Hematopoietic multipotent progenitor cell (in vitro differentiated cells): ENCODE measurements around the gene CASQ1. TPM values are rescaled to one million over a fixed set of nuclear protein-coding genes. Genes with fewer than 3 reads are reported as not detected.

Source experiments
- DNase-seq, 3 donors: peaks; one replicate each; pipeline ENCODE4 v3.0.0-alpha.2; 2011 to 2015; ENCODE audit warnings: low read depth in 2 of 3, low spot score in 2 of 3
- total RNA-seq: library from RNA; depleted of rRNA; stranded (reverse); fragments of >200 nt; gene quantifications from one replicate; pipeline ENCODE4 v1.2.3, GENCODE V29; 2012

Gene CASQ1
- total RNA-seq, 1 donor = not detected

- no peak for DNase-seq
These were observed 22.4 kb upstream of the CASQ1 start for GRCh38 chr1:160168016-160168415.

- no peak for DNase-seq
These were observed 21.6 kb upstream of the CASQ1 start for GRCh38 chr1:160168609-160169369.

DNA sequence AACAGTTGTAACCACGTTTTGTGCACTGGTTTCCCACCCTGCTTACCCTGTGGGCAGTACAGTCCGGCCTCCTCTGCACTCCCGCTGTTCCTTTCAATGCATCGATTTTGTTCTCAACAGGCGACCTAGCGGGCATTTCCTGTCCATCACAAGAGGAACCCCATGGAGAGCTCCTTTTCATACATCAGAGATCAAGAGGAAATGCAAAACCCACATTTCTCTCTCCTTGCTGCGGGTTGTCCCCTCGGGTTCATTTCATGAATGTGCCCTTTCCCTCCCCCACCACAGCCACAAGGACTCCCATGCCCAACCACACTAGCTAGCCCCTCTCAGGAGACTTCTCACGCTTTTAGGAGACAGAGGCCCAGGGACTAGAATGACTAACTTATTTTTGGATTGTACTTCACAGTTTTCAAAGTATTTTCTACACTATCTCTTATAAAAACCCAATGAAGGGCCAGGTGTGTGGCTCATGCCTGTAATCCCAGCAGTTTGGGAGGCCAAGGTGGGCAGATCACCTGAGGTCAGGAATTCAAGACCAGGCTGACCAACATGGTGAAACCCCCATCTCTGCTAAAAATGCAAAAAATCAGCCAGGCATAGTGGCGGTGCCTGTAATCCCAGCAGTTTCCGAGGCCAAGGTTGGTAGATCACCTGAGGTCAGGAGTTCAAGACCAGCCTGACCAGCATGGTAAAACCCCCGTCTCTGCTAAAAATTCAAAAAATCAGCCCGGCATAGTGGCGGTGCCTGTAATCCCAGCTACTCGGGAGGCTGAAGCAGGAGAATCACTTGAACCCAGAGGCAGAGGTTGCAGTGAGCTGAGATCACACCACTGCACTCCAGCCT, 20.6 kb upstream of the CASQ1 start:
- peak in 1 of 3 donors; percentile 66 for DNase-seq

DNA sequence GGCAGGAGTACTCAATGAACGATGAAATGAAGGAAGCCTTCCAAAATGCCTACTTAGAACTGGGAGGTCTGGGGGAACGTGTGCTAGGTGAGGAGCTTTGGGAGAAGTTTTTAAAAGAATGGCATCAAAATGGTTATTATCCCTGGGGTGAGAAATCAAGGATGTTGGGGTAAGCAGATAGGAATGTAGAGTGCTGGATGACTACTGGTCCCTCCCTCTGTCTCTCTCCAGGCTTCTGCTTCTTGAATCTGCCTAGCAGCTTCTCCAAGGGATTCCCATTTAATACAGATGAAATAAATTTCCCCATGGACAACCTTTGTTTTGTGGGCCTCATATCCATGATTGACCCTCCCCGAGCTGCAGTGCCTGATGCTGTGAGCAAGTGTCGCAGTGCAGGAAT, 19.0 kb upstream of the CASQ1 start:
- no peak for DNase-seq

GRCh38 chr1:160171980-160172379, 18.4 kb upstream of the CASQ1 start:
- no peak for DNase-seq

DNA sequence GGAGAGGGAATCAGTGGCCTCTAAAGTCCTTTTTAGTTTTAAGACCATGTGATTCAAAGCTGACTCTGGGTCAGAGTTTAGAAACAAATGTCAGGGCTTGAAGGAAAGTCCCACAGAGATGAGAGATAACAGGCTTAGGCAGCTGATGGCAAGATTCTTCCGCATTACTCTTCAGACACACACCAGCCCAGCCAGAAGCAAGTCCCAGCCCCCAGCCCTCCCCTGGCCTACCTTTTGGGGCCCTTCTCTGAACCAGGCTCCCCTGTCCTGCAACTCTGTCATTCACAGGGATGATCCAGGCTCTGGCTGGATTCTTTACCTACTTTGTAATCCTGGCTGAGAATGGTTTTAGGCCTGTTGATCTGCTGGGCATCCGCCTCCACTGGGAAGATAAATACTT, 13.1 kb upstream of the CASQ1 start:
- no peak for DNase-seq

DNA sequence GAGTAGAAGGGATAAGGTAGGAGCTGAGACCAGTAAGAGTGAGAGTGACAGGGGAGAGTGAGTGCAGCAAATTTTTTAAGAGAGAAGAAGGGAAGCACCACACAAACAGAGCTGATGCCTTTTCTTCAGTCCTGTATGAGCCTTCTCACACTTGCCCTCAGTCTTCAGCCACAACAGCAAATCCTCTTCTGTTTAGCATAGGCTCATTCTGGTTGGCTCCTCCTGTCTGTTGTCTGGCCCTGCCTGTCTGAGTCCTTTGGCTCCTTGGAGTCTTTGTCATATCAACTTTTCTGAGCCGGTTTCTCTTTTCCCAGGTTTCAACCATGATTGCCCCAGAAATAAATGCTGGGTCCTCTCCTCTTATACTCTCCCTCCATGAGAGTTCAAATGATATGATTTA, 12.7 kb upstream of the CASQ1 start:
- DNase-seq = no peak

DNA sequence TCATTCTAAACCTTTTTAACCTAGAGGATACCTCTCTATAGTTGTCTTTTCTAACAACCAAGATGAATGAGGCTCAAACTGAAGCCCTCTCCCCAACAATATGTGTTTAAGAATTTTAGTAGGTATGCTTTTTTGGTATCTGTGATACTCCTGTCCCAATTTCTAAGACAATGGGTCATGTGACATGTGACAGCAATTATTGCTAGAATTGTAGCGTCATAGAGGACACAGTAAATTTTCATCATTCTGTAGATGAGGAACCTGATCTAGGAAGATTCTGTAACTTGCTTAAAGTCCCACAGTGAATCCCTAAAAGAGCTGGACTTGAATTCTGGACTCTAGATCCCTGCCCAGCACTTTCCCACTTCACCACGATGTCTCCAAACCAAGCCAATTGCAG, 11.6 kb upstream of the CASQ1 start:
- DNase-seq = no peak

- DNase-seq = no peak
These were observed 11.0 kb upstream of the CASQ1 start for GRCh38 chr1:160179336-160179735.

DNA sequence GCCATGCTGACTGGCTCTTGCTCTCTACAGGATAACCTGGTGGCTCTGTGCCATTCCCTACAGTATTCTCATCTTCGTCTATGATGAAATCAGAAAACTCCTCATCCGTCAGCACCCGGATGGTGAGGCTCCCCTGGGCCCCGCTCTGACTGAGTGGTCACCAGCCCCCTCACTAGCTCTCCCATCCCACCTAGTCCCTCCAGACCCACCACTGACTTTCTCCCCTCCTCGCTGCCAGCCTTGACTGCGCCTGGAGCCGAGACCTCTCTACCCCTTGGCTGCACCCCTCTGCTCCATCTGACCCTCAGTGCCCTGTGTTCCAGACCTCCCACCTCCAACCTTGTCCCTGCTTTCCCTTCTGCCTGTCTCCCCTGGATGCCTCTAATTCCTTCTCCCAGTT, 4.1 kb upstream of the CASQ1 start:
- DNase-seq = no peak

GRCh38 chr1:160186729-160187128, 3.6 kb upstream of the CASQ1 start:
- DNase-seq = no peak

- DNase-seq = no peak
These were observed 3.0 kb upstream of the CASQ1 start for GRCh38 chr1:160187407-160187806.

GRCh38 chr1:160188341-160188740, 2.0 kb upstream of the CASQ1 start:
- no peak for DNase-seq

- no peak for DNase-seq
These were observed 1.4 kb downstream of the CASQ1 start for GRCh38 chr1:160191756-160192155.

DNA sequence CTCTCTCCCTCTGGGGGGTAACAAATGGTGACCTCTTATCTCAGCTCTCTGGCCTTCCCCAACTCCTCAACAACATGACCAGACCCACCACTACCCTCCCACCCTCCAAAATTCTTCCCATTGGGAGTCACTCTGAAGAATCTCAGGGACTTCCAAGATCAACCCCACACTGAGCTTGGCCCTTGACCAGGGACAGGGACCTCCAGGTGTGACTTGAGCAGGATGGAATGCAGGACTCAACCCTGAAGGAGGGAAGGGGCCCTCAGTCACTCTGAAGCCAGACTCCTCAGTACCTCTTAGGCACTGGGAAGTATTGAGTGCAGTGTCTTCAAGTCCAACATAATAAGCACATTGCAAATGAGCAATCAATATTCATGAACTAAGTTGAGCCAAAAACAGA, 1.9 kb downstream of the CASQ1 start:
- DNase-seq = no peak

DNA sequence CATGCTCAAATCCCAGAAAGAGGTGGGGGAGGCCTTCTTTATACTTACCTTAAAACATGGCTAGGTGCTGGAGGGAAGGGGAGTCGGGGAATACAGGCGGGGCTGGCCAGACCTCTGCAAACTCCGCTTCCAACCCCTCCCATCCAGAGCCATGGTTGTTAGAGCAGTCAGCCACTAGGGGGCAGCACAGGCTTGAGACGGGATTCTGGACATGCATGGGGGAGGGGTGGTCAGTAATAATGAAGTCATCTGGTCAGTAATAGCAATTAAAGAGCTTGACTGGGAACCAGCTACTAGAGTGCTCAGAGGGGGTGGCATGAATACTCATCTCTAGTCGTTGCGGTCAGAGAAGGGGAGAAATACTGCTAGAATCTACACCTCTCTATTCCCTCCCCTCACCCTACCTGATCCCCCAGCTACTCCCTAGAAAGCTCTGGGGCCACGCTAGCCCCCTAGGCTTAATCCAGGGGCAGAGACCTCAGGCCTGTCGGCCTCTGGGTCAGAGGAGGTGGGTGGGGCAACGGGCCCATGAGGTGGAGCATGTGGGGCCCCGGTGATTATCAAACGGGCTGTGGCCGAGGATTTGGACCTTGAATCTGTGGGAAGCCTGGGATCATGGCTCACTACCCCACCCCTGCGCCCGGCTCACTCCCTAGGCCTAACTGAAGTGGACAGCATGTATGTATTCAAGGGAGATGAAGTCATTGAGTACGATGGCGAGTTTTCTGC, 2.9 kb downstream of the CASQ1 start:
- peak; percentile 65 to 83 (median 66) for DNase-seq

DNA sequence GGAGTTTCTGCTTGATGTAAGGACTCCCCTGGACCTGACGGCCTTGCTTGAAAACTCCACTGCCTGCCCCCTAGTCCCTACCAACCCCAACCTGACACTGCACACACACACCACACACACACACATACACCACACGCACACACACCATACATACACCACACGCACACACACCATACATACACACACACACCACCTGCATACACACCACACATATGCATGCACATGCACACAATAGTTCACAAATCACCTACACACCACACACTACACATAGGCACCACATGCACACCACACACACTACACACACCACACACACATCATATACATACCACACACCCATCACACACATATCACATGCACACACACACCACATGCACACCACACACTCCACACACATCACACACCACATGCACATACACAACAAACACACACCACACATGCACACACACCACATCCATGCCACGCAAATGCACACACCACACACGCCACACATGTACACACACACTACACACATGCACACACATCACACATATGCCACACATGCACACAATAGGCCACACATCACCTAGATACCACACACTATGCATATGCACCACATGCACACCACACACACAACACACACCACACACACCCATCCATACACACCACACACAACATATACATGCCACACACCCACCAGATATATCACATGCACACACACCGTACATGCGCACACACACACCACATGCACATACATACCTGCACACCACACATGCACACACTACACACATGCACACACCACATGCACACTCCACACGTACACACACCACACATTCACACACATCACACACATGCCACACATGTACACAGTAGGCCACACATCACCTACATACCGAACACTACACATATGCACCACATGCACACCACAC, 3.7 kb downstream of the CASQ1 start:
- DNase-seq = no peak

DNA sequence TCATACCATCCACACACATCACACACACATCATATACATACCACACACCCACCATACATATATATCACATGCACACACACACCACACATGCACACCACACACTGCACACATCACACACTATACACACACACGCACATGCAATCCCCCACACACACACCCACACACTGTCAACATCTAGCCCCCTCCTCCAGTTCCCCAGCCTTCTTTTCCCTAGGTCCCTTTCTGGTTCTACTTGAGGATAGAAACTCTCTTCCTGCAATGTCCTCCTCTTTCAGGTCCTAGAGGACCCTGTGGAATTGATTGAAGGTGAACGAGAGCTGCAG, 4.3 kb downstream of the CASQ1 start:
- no peak for DNase-seq

DNA sequence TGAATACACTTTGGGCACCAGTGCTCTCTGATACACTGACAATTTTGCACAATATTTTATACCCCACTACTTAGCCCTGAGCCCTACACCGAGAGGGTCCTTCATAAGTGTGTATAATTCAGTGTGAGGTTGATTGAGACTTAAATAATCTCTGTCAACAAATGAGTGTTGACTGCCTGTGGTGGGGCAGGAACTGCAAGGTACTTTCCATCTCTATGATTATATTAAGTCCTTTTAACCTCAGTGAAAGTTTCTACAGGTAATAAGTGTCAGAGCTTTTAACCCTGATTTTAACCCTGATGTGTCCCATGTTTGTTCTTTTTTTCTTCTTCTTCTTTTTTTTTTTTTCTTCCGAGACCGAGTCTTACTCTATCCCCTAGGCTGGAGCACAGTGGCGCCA, 5.8 kb downstream of the CASQ1 start:
- DNase-seq = no peak

- no peak for DNase-seq
These were observed 6.9 kb downstream of the CASQ1 start for GRCh38 chr1:160197231-160197630.

DNA sequence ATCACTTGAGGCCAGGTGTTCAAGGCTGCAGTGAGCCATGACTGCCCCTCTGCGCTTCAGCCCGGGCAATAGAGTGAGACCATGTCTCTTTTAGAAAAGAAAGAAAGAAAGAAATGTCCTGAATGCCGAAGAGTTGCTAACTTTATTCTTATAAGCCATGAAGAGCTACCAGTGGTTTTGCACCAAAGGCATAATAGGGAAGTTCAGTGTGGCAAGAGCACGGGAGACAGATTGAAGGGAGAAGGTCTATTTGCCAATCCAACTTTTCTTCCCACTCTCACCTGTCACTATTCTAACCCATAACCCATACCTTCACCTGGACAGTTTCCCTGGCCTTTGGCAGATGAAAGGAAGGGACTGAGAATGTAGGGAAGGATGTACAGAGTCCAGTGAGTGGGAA, 10.4 kb downstream of the CASQ1 start:
- DNase-seq = no peak
